ENCODE measurements around the gene THAP8. TPM values are rescaled to one million over a fixed set of nuclear protein-coding genes. Genes with fewer than 3 reads are reported as not detected.

THAP8 gene
- total and polyA plus RNA-seq, 2 of the 13 experiments (the other 11 are each of a cell fraction or from before 2014, with no cell fraction given): 1.7 to 3.7 TPM

DNA sequence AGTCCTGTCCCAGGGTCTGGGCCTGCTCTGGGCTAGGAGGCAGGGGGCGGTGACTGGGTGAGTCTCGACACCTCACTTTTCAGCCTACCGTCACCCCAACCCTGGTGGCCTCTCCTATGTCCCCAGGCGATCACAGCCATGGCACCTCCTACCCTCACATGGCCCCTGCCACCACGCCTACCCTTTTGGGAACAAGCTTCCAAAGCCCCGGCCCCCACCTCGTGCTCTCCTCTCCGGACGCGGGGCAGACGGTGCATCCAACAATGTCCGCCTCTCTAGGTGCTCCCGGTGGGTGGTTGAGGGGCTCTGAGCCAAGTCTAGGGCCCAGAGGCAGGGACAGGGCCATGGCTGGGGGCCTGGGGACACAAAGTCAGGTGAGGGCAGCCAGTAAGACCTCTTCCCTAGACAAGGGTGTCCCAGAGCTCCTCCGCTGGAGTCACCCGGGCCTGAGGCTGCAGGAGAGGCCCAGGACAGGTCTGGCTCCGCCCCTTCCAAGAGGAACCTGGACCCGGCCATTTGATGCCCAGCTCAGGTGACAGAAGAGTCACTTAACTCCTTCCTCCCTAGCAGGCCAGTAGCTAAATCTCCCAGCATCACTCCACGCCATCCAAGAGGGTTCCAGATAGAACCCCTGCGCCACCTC, 45.6 kb downstream of the THAP8 start, which contains the start of gene SYNE4 (continued):
- TF ChIP-seq, protein P1, sequence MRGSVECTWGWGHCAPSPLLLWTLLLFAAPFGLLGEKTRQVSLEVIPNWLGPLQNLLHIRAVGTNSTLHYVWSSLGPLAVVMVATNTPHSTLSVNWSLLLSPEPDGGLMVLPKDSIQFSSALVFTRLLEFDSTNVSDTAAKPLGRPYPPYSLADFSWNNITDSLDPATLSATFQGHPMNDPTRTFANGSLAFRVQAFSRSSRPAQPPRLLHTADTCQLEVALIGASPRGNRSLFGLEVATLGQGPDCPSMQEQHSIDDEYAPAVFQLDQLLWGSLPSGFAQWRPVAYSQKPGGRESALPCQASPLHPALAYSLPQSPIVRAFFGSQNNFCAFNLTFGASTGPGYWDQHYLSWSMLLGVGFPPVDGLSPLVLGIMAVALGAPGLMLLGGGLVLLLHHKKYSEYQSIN (CRISPR knock-in tag; IDR thresholded peaks at IDR 0.05; ENCODE audit: borderline replicate concordance): no peak
- TF ChIP-seq CEBPG (CRISPR knock-in tag; IDR thresholded peaks at IDR 0.05) (no peak), HOXD1 (CRISPR knock-in tag; IDR thresholded peaks at IDR 0.05) (0 out of 2 replicates have a peak, but pooled peaks have one; percentile 52), PLRG1 (conservative IDR thresholded peaks at IDR 0.05) (no peak), SRSF4 (IDR thresholded peaks at IDR 0.05; ENCODE audit: low read depth, low read length, poor library complexity, severe bottlenecking) (no peak), SYNCRIP (IDR thresholded peaks at IDR 0.05; ENCODE audit: insufficient read depth, low read depth, low read length) (no peak), ZNF563 (CRISPR knock-in tag; IDR thresholded peaks at IDR 0.05) (no peak; the same call in 1 of the 2 replicates), WIZ (CRISPR knock-in tag; IDR thresholded peaks at IDR 0.05) (no peak), PHB2 (IDR thresholded peaks at IDR 0.05; ENCODE audit: partially characterized antibody) (no peak), ZFP36L2 (CRISPR knock-in tag; IDR thresholded peaks at IDR 0.05) (no peak), NFIC (IDR thresholded peaks at IDR 0.05; ENCODE audit: low read length) (no peak), RAD51 (IDR thresholded peaks at IDR 0.05; ENCODE audit: borderline replicate concordance) (no peak), FIP1L1 (IDR thresholded peaks at IDR 0.05; ENCODE audit: borderline replicate concordance, insufficient read depth, low read depth, low read length) (peak; percentile 58; the same call in 1 of the 2 replicates), SP5 (CRISPR knock-in tag; IDR thresholded peaks at IDR 0.05; ENCODE audit: borderline replicate concordance, low read depth) (peak; percentile 57; the same call in 1 of the 2 replicates), RFXANK (CRISPR knock-in tag; IDR thresholded peaks at IDR 0.05) (no peak), NR2F2 (IDR thresholded peaks at IDR 0.05; ENCODE audit: borderline replicate concordance, low read depth) (no peak; the same call in 1 of the 2 replicates), ZNF292 (CRISPR knock-in tag; IDR thresholded peaks at IDR 0.05; ENCODE audit: borderline replicate concordance, low read depth) (no peak), SP2 (CRISPR knock-in tag; IDR thresholded peaks at IDR 0.05) (no peak), HNF4G (IDR thresholded peaks at IDR 0.05; ENCODE audit: borderline replicate concordance, low read depth, low read length) (no peak), HNF4G (CRISPR knock-in tag; IDR thresholded peaks at IDR 0.05; ENCODE audit: borderline replicate concordance, low read depth) (peak; percentile 24; the same call in 1 of the 2 replicates), RARA (CRISPR knock-in tag; IDR thresholded peaks at IDR 0.05) (no peak), ZBTB42 (CRISPR knock-in tag; IDR thresholded peaks at IDR 0.05) (peak; percentile 54; the same call in 1 of the 2 replicates)
- TF ChIP-seq, protein P2, sequence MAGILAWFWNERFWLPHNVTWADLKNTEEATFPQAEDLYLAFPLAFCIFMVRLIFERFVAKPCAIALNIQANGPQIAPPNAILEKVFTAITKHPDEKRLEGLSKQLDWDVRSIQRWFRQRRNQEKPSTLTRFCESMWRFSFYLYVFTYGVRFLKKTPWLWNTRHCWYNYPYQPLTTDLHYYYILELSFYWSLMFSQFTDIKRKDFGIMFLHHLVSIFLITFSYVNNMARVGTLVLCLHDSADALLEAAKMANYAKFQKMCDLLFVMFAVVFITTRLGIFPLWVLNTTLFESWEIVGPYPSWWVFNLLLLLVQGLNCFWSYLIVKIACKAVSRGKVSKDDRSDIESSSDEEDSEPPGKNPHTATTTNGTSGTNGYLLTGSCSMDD (CRISPR knock-in tag; IDR thresholded peaks at IDR 0.05): no peak
- TF ChIP-seq, protein P3, sequence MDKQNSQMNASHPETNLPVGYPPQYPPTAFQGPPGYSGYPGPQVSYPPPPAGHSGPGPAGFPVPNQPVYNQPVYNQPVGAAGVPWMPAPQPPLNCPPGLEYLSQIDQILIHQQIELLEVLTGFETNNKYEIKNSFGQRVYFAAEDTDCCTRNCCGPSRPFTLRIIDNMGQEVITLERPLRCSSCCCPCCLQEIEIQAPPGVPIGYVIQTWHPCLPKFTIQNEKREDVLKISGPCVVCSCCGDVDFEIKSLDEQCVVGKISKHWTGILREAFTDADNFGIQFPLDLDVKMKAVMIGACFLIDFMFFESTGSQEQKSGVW (CRISPR knock-in tag; IDR thresholded peaks at IDR 0.05; ENCODE audit: borderline replicate concordance): no peak
- TF ChIP-seq, protein P4, sequence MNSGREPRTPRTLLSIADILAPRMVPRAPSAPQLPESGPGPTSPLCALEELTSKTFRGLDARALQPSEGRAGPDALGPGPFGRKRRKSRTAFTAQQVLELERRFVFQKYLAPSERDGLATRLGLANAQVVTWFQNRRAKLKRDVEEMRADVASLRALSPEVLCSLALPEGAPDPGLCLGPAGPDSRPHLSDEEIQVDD (CRISPR knock-in tag; IDR thresholded peaks at IDR 0.05; ENCODE audit: borderline replicate concordance): no peak
- TF ChIP-seq, protein P5, sequence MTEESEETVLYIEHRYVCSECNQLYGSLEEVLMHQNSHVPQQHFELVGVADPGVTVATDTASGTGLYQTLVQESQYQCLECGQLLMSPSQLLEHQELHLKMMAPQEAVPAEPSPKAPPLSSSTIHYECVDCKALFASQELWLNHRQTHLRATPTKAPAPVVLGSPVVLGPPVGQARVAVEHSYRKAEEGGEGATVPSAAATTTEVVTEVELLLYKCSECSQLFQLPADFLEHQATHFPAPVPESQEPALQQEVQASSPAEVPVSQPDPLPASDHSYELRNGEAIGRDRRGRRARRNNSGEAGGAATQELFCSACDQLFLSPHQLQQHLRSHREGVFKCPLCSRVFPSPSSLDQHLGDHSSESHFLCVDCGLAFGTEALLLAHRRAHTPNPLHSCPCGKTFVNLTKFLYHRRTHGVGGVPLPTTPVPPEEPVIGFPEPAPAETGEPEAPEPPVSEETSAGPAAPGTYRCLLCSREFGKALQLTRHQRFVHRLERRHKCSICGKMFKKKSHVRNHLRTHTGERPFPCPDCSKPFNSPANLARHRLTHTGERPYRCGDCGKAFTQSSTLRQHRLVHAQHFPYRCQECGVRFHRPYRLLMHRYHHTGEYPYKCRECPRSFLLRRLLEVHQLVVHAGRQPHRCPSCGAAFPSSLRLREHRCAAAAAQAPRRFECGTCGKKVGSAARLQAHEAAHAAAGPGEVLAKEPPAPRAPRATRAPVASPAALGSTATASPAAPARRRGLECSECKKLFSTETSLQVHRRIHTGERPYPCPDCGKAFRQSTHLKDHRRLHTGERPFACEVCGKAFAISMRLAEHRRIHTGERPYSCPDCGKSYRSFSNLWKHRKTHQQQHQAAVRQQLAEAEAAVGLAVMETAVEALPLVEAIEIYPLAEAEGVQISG (CRISPR knock-in tag; IDR thresholded peaks at IDR 0.05): peak; percentile 44
